ENCODE results near the gene DEDD2. TPM values are rescaled to one million over a fixed set of nuclear protein-coding genes. Genes with fewer than 3 reads are reported as not detected.

The DEDD2 gene
- total and polyA plus RNA-seq, 4 donors = 16.4 to 33.8 (median 19.7) TPM

DNA sequence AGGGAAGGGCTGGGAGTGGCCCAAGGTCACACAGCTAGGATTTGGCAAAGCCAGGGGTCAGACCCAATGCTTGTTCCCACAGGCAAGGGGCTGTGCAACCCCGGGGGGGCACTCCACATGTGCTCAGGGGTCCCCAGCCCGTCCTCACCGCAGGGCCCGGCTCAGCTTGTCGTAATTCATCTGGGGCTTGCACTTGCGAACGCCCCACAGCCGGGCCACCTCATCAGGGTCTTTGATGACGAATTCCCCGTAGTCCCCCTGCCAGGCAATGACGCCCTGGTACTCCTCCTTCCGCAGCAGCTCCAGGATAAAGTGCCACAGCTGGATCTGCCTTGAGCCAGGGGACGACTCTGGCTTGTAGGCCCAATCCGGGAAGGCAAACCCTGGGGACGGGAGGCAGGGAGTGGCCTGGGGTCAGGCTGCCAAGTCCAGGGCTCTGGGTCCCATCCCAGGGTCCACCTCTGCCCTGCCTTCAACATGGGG, 32.7 kb upstream of the DEDD2 start:
- no peak overlapping the region for H3K4me3 ChIP-seq (ENCODE audit: low read length in 2 of 2)

DNA sequence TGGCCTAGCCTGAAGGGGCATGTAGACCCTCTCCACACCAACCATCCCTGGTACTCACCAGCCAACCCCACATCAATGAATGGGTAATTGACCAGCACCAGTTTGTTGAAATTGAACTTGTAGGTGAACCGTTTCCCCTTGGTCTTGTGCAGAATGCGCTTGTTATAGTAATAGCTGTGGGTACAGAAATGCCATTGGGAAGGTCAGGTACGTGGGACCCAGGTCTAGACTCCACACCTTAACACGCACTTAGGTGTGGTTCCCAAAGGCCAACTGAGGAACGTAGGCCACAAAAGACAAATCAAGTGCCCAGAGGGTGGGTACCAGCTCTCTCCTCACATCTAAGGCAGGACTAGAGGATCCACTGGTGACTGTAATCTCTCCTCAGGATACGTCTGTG, 32.3 kb upstream of the DEDD2 start:
- ATAC-seq (ENCODE audit: low FRiP score) = no peak
- intact Hi-C loops (cut with DNase I) = loop anchor here in 1 of 2 donors (5.0 kb wide), 1 partner anchor 48 kb away; no protein-coding TSS in a partner anchor
- H3K4me3 ChIP-seq (ENCODE audit: low read length in 2 of 2) = no peak overlapping the region

More for the DNA sequence above, 32.7 kb upstream of the DEDD2 start:
- WGBS, 2 donors = 14 to 17% methylated on average over 15 of the region's 15 CpGs
- Histone ChIP-seq H3K27ac (ENCODE audit: low read depth in 1 of 2, low read length in 2 of 2) (peak overlapping the region; percentile 38 to 79), H3K9me3 (ENCODE audit: control insufficient read depth, low read length) (no peaks in the 10 kb centered on the region), H3K36me3 (ENCODE audit: control insufficient read depth in 1 of 2, insufficient read depth in 2 of 2, low read length in 1 of 2) (no peaks in the 10 kb centered on the region), H3K27me3 (ENCODE audit: control insufficient read depth in 1 of 2, insufficient read depth in 2 of 2, low read length in 1 of 2) (peaks cover 0 to 2% of the 10 kb centered on the region in 2 donors), H3K4me1 (ENCODE audit: control insufficient read depth in 1 of 2, insufficient read depth in 2 of 2, low read length in 2 of 2) (no peaks in the 10 kb centered on the region)
- no peak for ATAC-seq (ENCODE audit: low FRiP score)
- DNase-seq = peak; percentile 73 to 87
- intact Hi-C loops (cut with DNase I) = no loop called here

DNA sequence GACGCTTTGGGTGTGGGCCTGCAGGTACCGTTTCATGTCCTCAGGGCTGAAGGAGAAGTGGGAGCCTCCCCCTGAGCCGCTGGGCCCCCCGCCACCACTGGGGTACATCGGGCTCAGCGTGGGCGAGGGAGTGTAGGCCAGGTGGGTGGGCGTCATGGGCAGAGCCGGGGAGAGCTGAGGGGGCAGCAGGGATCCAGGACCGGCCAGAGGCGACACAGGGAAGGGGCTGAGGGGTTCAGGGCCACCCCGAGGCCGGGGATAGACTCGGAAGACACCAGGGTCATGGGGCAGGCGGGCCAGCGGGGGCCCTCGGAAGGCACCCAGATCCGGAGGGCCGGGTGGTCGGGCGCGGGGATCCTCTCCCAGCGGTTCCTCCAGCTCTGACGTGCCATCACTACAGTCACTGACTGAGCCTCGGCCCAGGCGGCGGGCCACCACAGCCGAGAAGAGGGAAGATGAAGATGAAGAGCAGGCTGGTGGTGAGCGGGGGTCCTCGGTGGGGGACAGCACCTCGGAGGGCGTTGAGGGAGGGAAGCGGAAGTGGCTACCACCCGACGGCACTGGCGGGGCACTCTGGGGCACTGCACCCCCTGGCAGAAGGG, 31.8 kb upstream of the DEDD2 start:
- H3K36me3 ChIP-seq (ENCODE audit: control insufficient read depth in 1 of 2, insufficient read depth in 2 of 2, low read length in 1 of 2) = no peaks in the 10 kb centered on the region
- intact Hi-C loops (cut with DNase I) = loop anchor here in 1 of 2 donors (5.0 kb wide), 1 partner anchor 48 kb away; no protein-coding TSS in a partner anchor
- H3K4me1 ChIP-seq (ENCODE audit: control insufficient read depth in 1 of 2, insufficient read depth in 2 of 2, low read length in 2 of 2) = no peaks in the 10 kb centered on the region
- no peak for DNase-seq
- WGBS, 2 donors = 74 to 79% methylated on average over 22 to 36 of the region's 36 CpGs
- no peaks in the 10 kb centered on the region for H3K27me3 ChIP-seq (ENCODE audit: control insufficient read depth in 1 of 2, insufficient read depth in 2 of 2, low read length in 1 of 2)
- H3K27ac ChIP-seq (ENCODE audit: low read depth in 1 of 2, low read length in 2 of 2) = no peak overlapping the region
- H3K9me3 ChIP-seq (ENCODE audit: control insufficient read depth, low read length) = no peaks in the 10 kb centered on the region
- no peak for ATAC-seq (ENCODE audit: low FRiP score)
- no peak overlapping the region for H3K4me3 ChIP-seq (ENCODE audit: low read length in 2 of 2)

More for the DNA sequence above, 32.3 kb upstream of the DEDD2 start:
- Histone ChIP-seq H3K9me3 (ENCODE audit: control insufficient read depth, low read length) (no peaks in the 10 kb centered on the region), H3K27me3 (ENCODE audit: control insufficient read depth in 1 of 2, insufficient read depth in 2 of 2, low read length in 1 of 2) (no peaks in the 10 kb centered on the region), H3K27ac (ENCODE audit: low read depth in 1 of 2, low read length in 2 of 2) (peak overlapping the region in 1 of 2 donors; percentile 79), H3K36me3 (ENCODE audit: control insufficient read depth in 1 of 2, insufficient read depth in 2 of 2, low read length in 1 of 2) (no peaks in the 10 kb centered on the region), H3K4me1 (ENCODE audit: control insufficient read depth in 1 of 2, insufficient read depth in 2 of 2, low read length in 2 of 2) (no peaks in the 10 kb centered on the region)
- no peak for DNase-seq
- WGBS, 2 donors = 45 to 55% methylated on average over 6 of the region's 6 CpGs

DNA sequence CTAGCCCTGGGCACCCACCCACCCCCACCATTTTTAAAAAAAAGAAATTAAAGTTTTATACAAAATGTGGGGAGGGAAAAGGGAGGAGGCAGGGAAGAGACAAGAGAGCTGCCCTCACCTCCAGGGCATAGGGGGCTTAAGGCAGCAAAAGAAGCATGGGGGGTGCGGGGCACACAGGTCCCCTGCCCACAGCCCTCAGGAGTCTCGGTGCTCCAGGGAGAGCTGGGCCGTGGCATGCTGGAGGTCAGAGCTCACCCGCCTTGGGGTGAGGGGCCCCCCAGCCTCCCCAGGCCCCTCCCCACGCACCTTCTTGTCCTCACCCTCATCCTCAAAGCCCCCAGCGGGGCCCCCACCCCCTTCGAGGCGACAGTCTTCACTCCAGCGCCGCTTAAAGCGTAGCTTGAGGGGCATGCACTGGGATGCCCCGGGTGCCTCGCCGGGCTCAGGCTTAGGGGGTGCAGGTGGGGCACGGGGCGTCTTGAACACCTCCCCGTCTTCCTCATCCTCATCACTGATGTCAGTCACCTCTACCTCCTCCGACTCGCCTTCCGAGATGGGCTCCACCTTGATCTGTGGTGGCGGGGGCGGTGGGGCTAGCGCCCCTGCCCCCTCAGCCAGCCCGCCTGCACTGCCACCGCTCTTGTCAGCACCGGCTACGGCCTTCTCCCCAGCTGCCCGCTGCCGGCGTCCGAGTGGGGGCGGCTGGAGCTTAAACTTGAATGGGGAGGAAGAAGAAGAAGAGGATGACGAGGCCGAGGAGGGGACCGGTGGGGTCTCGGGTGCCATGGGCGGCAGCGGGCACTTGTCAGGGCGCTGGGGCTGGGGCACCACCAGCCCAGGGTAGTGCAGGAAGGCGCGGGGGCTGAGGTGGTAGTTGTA, 31.0 kb upstream of the DEDD2 start:
- H3K27ac ChIP-seq (ENCODE audit: low read depth in 1 of 2, low read length in 2 of 2) = no peak overlapping the region
- intact Hi-C loops (cut with DNase I) = loop anchor here in 1 of 2 donors (5.0 kb wide), 1 partner anchor 49 kb away; no protein-coding TSS in a partner anchor
- WGBS, 2 donors = 79 to 80% methylated on average over 41 of the region's 41 CpGs
- H3K36me3 ChIP-seq (ENCODE audit: control insufficient read depth in 1 of 2, insufficient read depth in 2 of 2, low read length in 1 of 2) = no peaks in the 10 kb centered on the region
- DNase-seq (no peak), ATAC-seq (ENCODE audit: low FRiP score) (no peak)
- H3K4me3 ChIP-seq (ENCODE audit: low read length in 2 of 2) = no peak overlapping the region
- no peaks in the 10 kb centered on the region for H3K27me3 ChIP-seq (ENCODE audit: control insufficient read depth in 1 of 2, insufficient read depth in 2 of 2, low read length in 1 of 2)
- no peaks in the 10 kb centered on the region for H3K9me3 ChIP-seq (ENCODE audit: control insufficient read depth, low read length)
- no peaks in the 10 kb centered on the region for H3K4me1 ChIP-seq (ENCODE audit: control insufficient read depth in 1 of 2, insufficient read depth in 2 of 2, low read length in 2 of 2)

DNA sequence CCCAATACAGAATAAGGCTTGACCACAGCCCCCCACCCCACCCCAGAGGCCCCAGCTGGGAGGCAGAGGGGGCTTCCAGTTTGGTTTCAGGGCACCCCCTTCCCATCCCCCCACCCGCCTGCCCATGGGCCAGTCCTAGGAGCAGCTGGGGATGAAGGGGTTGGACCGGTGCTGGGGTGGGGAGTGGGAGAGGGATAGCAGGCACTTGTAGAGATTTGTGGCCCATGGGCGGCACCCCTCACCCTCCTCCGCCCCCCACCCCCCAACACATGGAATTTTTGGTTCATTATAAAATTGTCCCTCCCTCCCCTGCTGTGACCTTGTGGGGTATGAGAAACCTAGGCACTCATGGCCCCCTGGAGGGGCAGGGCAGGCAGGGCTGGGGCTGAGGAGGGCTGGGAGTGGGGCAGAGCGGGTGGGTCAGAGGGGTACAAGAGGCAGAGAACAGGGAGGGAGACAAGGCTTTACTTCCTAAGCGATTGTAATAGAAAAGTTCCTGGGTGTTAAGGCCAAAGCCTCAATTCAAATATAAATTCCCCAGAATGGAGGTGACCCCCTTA, 30.2 kb upstream of the DEDD2 start:
- no peaks in the 10 kb centered on the region for H3K9me3 ChIP-seq (ENCODE audit: control insufficient read depth, low read length)
- intact Hi-C loops (cut with DNase I) = loop anchor here (2.0 to 5.0 kb wide), 3 partner anchors 29 to 50 kb away; no protein-coding TSS in a partner anchor
- ATAC-seq (ENCODE audit: low FRiP score) (no peak), DNase-seq (no peak)
- H3K36me3 ChIP-seq (ENCODE audit: control insufficient read depth in 1 of 2, insufficient read depth in 2 of 2, low read length in 1 of 2) = no peaks in the 10 kb centered on the region
- no peaks in the 10 kb centered on the region for H3K27me3 ChIP-seq (ENCODE audit: control insufficient read depth in 1 of 2, insufficient read depth in 2 of 2, low read length in 1 of 2)
- WGBS, 2 donors = 73 to 81% methylated on average over 6 of the region's 6 CpGs
- no peaks in the 10 kb centered on the region for H3K4me1 ChIP-seq (ENCODE audit: control insufficient read depth in 1 of 2, insufficient read depth in 2 of 2, low read length in 2 of 2)
- H3K27ac ChIP-seq (ENCODE audit: low read depth in 1 of 2, low read length in 2 of 2) = no peak overlapping the region
- no peak overlapping the region for H3K4me3 ChIP-seq (ENCODE audit: low read length in 2 of 2)

DNA sequence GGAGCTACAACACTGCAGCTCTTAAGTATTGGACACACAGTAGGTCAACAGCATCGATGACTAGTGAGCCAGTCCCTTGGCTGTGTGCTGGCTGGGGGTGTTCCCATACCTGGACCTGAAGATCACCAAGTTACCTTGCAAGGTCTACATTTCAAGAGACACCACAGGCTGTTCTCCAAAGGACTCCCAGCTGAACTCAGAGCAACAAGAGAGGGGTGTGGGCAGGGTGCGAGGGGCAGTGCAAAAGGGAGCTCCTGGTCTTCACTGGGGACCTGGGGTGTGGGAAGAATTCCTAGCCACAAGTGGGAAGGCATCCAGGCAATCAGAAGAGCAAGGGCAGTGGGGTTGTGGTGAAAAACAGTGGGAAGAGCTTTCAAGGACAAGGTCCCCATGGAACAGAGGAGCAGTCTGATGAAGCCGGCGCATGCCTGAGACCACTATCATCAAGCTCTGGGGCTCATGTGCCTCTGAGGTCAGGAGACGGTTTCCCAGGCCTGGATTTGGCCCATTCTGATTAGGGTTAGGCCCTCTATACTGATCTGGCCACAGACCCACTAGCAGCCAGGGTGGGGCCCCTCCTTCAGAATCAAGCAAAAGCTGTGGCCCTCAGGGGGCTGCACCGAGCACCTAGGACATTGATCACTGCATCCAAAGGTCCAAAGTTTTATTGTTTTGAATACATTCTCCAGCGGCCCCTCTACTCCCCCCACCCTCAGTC, 29.6 kb upstream of the DEDD2 start:
- intact Hi-C loops (cut with DNase I) = loop anchor here (2.0 to 5.0 kb wide), 3 partner anchors 30 to 50 kb away; no protein-coding TSS in a partner anchor

DNA sequence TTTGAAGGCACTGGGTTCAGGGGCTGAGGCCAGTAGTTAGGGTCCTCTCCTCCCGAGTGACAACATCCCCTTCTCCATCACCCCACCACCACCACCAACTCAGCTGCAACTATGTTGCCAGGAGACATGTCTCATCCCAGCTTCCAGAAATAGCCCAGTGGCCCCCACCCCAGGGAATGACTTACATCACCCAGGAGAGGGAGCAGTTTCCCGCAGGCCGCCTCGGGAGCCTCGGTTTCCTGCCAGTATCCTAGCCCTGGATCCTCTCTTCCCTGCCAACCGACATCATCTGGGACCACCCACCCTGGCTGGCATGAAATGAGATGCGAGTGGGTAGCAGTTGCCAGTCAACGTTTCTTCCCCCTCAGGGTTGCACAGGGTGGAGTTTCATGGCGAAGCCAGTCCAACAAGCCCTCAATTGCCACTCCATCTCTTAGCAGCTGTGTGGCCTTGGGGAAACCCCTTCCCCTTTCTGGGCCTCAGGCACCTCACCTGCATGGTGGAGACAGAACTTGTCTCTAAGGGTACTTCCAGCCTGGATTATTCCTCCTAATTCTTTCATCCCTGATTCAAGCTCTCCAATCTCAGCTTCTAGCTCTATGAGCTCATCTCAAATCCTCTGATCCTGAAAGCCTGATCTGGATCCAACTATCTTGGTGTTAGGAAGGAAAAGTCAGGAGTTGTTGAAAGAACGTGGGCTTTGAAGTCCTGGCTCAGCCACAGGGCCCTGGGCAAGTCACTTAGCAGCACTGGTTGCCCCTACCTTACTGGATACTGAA, 28.9 kb upstream of the DEDD2 start:
- peak overlapping the region in 1 of 2 donors; percentile 30 for H3K27ac ChIP-seq (ENCODE audit: low read depth in 1 of 2, low read length in 2 of 2)
- no peak overlapping the region for H3K4me3 ChIP-seq (ENCODE audit: low read length in 2 of 2)
- intact Hi-C loops (cut with DNase I) = loop anchor here (2.0 to 5.0 kb wide), 3 partner anchors 30 to 51 kb away; no protein-coding TSS in a partner anchor
- no peaks in the 10 kb centered on the region for H3K27me3 ChIP-seq (ENCODE audit: control insufficient read depth in 1 of 2, insufficient read depth in 2 of 2, low read length in 1 of 2)
- 4% methylated on average over 10 of the region's 10 CpGs for WGBS, 2 donors
- peaks cover 0 to 2% of the 10 kb centered on the region in 2 donors for H3K4me1 ChIP-seq (ENCODE audit: control insufficient read depth in 1 of 2, insufficient read depth in 2 of 2, low read length in 2 of 2)
- H3K9me3 ChIP-seq (ENCODE audit: control insufficient read depth, low read length) = no peaks in the 10 kb centered on the region
- no peak for ATAC-seq (ENCODE audit: low FRiP score)
- H3K36me3 ChIP-seq (ENCODE audit: control insufficient read depth in 1 of 2, insufficient read depth in 2 of 2, low read length in 1 of 2) = no peaks in the 10 kb centered on the region
- peak; percentile 86 to 92 for DNase-seq

More for the DNA sequence above, 29.6 kb upstream of the DEDD2 start:
- Histone ChIP-seq H3K27ac (ENCODE audit: low read depth in 1 of 2, low read length in 2 of 2) (peak overlapping the region in 1 of 2 donors; percentile 13), H3K4me1 (ENCODE audit: control insufficient read depth in 1 of 2, insufficient read depth in 2 of 2, low read length in 2 of 2) (no peaks in the 10 kb centered on the region), H3K27me3 (ENCODE audit: control insufficient read depth in 1 of 2, insufficient read depth in 2 of 2, low read length in 1 of 2) (no peaks in the 10 kb centered on the region), H3K36me3 (ENCODE audit: control insufficient read depth in 1 of 2, insufficient read depth in 2 of 2, low read length in 1 of 2) (no peaks in the 10 kb centered on the region), H3K4me3 (ENCODE audit: low read length in 2 of 2) (no peak overlapping the region), H3K9me3 (ENCODE audit: control insufficient read depth, low read length) (no peaks in the 10 kb centered on the region)
- WGBS, 2 donors = 62 to 67% methylated on average over 7 of the region's 7 CpGs
- ATAC-seq (ENCODE audit: low FRiP score) (no peak), DNase-seq (no peak)

All from aorta (tissue), 5 donors.